GM12865 (cell line): ENCODE results near the gene CAPNS1.

Experiments
- DNase-seq: peaks from one replicate; pipeline ENCODE4 v3.0.0; 2010; ENCODE audit warnings: low read depth
- H3K4me3 ChIP-seq: 2 replicates; pipeline ENCODE4 v1.5.1; 2011; ENCODE audit warnings: mild to moderate bottlenecking, low read depth, low read length, control low read depth
- TF ChIP-seq, protein P1 (sequence below): IDR thresholded peaks from 2 replicates; pipeline ENCODE4 v1.5.1; 2011; ENCODE audit warnings: low read length, control low read depth, low read depth, inconsistent platforms; ENCODE audit not compliant: insufficient read depth; ENCODE audit errors: missing control alignments

Gene CAPNS1

DNA sequence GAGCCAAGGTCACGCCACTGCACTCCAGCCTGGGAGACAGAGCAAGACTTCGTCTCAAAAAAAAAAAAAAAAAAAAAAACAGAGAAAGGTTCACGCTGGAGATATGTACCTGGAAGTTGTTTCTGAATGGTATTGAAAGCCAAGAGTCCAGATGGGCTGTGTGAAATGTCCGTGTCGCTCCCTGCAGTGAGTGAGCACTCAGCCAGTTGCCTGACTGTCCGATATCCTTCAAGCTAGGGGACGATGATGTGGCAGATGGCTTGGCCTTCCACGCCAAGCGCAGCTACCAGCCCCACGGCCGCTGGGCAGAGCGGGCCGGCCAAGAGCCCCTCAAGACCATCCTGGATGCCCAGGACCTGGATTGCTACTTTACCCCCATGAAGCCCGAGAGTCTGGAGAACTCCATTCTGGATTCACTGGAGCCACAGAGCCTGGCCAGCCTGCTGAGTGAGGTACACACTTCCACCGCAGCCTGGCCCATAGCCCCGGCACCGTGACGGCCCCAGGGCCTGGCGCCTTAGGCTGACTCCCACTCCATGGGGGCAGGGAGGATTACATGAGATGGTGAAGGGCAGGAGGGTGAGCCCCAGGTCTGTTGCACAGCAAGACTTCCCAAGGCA is 40.6 kb upstream of the CAPNS1 start:
- DNase-seq, result no peak
- H3K4me3 ChIP-seq, result no peak overlapping the region
- TF ChIP-seq, protein P1, sequence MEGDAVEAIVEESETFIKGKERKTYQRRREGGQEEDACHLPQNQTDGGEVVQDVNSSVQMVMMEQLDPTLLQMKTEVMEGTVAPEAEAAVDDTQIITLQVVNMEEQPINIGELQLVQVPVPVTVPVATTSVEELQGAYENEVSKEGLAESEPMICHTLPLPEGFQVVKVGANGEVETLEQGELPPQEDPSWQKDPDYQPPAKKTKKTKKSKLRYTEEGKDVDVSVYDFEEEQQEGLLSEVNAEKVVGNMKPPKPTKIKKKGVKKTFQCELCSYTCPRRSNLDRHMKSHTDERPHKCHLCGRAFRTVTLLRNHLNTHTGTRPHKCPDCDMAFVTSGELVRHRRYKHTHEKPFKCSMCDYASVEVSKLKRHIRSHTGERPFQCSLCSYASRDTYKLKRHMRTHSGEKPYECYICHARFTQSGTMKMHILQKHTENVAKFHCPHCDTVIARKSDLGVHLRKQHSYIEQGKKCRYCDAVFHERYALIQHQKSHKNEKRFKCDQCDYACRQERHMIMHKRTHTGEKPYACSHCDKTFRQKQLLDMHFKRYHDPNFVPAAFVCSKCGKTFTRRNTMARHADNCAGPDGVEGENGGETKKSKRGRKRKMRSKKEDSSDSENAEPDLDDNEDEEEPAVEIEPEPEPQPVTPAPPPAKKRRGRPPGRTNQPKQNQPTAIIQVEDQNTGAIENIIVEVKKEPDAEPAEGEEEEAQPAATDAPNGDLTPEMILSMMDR, result no peak

GRCh38 chr19:36100476-36100875 is 39.4 kb upstream of the CAPNS1 start:
- no peak overlapping the region for H3K4me3 ChIP-seq
- DNase-seq, result no peak
- TF ChIP-seq, protein P1, result no peak

DNA sequence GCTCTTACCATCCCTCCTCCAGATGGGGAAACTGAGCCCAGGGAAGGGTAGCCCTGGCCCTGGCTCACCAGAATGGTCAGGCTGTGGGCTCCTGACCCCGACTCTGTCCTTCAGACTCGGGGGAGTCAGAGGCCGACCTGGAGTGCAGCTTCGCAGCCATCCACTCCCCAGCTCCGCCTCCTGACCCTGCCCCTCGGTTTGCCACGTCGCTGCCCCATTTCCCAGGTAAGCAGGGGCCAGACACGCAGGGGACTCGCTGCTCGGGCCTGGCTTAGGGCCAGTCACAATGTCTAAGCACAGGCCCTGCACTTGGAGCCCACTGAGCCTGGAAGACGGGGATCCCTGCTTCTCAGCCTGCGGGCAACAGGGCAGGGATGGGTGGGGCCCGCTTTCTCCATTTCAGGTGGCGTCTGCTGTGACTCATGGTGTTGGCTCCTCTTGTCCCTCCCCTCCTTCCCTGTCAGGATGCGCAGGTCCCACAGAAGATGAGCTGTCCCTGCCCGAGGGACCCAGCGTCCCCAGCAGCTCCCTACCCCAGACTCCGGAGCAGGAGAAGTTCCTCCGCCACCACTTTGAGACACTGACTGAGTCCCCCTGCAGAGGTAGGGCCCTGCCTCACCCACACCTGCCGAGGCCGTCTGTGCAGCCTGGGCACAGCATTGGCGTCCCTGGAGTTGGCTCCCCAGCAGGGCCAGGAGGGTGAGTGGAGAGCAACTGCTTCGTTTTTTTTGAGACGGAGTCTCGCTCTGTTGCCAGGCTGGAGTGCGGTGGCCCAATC is 38.1 kb upstream of the CAPNS1 start:
- DNase-seq, result no peak
- H3K4me3 ChIP-seq, result no peak overlapping the region
- TF ChIP-seq, protein P1, result no peak

- no peak for DNase-seq
- no peak overlapping the region for H3K4me3 ChIP-seq
- TF ChIP-seq, protein P1, result no peak
Measured at GRCh38 chr19:36103040-36103626, 36.7 kb upstream of the CAPNS1 start.

DNA sequence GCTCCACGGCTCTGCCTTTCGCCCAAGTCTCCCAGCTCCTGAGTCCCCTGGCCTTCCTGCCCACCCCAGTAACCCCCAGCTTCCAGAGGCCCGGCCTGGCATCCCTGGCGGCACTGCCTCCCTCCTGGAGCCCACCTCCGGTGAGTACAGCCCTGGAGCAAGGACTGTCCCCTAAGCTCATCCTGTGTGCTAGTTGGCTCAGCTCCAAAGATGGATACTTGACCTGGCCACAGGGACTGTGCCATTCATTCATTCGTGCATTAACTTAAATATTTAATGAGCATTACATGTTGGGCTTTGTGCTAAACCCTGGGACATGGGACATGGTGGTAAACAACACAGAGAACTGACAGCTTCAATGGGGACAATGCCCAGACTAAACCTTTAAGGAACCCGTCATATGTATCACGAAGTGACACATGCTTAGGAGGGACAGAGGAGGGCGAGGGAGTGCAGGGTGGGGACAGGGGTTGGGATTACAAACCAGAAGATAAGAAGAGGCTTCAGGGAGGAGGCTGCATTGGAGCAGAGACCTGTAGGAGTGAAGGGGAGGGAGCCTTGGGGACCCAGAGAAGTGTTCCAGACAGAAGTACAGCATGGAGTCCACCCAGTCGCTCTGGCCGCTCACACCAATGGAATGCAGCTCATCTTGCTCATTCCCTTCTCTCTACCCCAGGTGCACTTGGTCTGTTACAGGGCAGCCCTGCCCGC is 35.9 kb upstream of the CAPNS1 start:
- TF ChIP-seq, protein P1, result no peak
- no peak for DNase-seq
- H3K4me3 ChIP-seq, result no peak overlapping the region

- TF ChIP-seq, protein P1, result no peak
- no peak for DNase-seq
- H3K4me3 ChIP-seq, result no peak overlapping the region
Measured at GRCh38 chr19:36106441-36106840, 33.4 kb upstream of the CAPNS1 start.
